ENCODE data around the gene CLDN16. TPM values are rescaled to one million over a fixed set of nuclear protein-coding genes. Genes with fewer than 3 reads are reported as not detected.

Gene CLDN16
- total and polyA plus RNA-seq, 2 donors (not counting 1 experiment from before 2014, with no cell fraction given), result not detected

GRCh38 chr3:190339130-190339529 lies 48.8 kb upstream of the CLDN16 start:
- Mint-ChIP-seq H3K4me1 (no peaks in the 10 kb centered on the region), H3K27me3 (peaks cover 4% of the 10 kb centered on the region), H3K4me3 (no peak overlapping the region), H3K27ac (no peak overlapping the region), H3K9me3 (ENCODE audit: insufficient read depth) (peaks cover 2% of the 10 kb centered on the region)
- Histone ChIP-seq H3K27ac (ENCODE audit: low read length in 2 of 2) (no peak overlapping the region), H3K4me2 (replicated peaks; ENCODE audit: low read depth, low read length, poor library complexity, severe bottlenecking) (no peak overlapping the region), H3K4me1 (ENCODE audit: control insufficient read depth in 2 of 2, insufficient read depth in 2 of 2, low read length in 2 of 2) (no peaks in the 10 kb centered on the region), H3K9ac (ENCODE audit: low read length) (no peak overlapping the region), H3K79me2 (ENCODE audit: control insufficient read depth, insufficient read depth, low read length) (no peaks in the 10 kb centered on the region), H3K4me3 (ENCODE audit: control extremely low read depth in 1 of 5, extremely low read depth in 1 of 5, insufficient read depth in 1 of 5, low read depth in 2 of 5, low read length in 4 of 5) (no peak overlapping the region), H2AFZ (ENCODE audit: insufficient read depth, low read depth, low read length, poor library complexity, severe bottlenecking) (no peak overlapping the region), H3K36me3 (replicated peaks in 1 of 2; ENCODE audit: control extremely low read depth in 1 of 2, control insufficient read depth in 1 of 2, extremely low read depth in 1 of 2, insufficient read depth in 2 of 2, low read length in 1 of 2) (no peaks in the 10 kb centered on the region), H3K27me3 (replicated peaks in 1 of 4; ENCODE audit: control extremely low read depth in 1 of 4, control insufficient read depth in 3 of 4, insufficient read depth in 4 of 4, low read length in 3 of 4) (no peaks in the 10 kb centered on the region), H4K20me1 (ENCODE audit: control insufficient read depth, insufficient read depth, low read length, poor library complexity, severe bottlenecking) (no peaks in the 10 kb centered on the region), H3K9me3 (ENCODE audit: control extremely low read depth in 1 of 3, control insufficient read depth in 2 of 3, insufficient read depth in 1 of 3, low read length in 2 of 3) (peaks cover 0 to 4% (median 0%) of the 10 kb centered on the region in 3 donors)
- intact Hi-C loops (cut with micrococcal nuclease), result no loop called here
- ATAC-seq (ENCODE audit: low read depth) (no peak), DNase-seq (no peak)
- no peak for TF ChIP-seq CTCF (IDR thresholded peaks at IDR 0.05)
- TF ChIP-seq EZH2 (IDR thresholded peaks at IDR 0.05; ENCODE audit: borderline replicate concordance, insufficient read depth, low read depth, low read length, poor library complexity, severe bottlenecking), result no peak
- ChIA-PET CTCF (no interaction called here), POLR2A (no interaction called here)

- H3K9ac ChIP-seq (ENCODE audit: low read length), result no peak overlapping the region
- no peak for DNase-seq
- Mint-ChIP-seq H3K27me3 (peaks cover 4% of the 10 kb centered on the region), H3K4me1 (no peaks in the 10 kb centered on the region), H3K9me3 (ENCODE audit: insufficient read depth) (peaks cover 2% of the 10 kb centered on the region), H3K4me3 (no peak overlapping the region), H3K27ac (no peak overlapping the region)
- WGBS (ENCODE audit: insufficient coverage), result 81% methylated on average over 2 of the region's 2 CpGs
- H3K4me2 ChIP-seq (replicated peaks; ENCODE audit: low read depth, low read length, poor library complexity, severe bottlenecking), result no peak overlapping the region
- H3K27me3 ChIP-seq (replicated peaks in 1 of 4; ENCODE audit: control extremely low read depth in 1 of 4, control insufficient read depth in 3 of 4, insufficient read depth in 4 of 4, low read length in 3 of 4), result no peaks in the 10 kb centered on the region
- no peaks in the 10 kb centered on the region for H4K20me1 ChIP-seq (ENCODE audit: control insufficient read depth, insufficient read depth, low read length, poor library complexity, severe bottlenecking)
- no peaks in the 10 kb centered on the region for H3K79me2 ChIP-seq (ENCODE audit: control insufficient read depth, insufficient read depth, low read length)
- no peak for TF ChIP-seq CTCF (IDR thresholded peaks at IDR 0.05)
- no peak for TF ChIP-seq EZH2 (IDR thresholded peaks at IDR 0.05; ENCODE audit: borderline replicate concordance, insufficient read depth, low read depth, low read length, poor library complexity, severe bottlenecking)
- H3K27ac ChIP-seq (ENCODE audit: low read length in 2 of 2), result no peak overlapping the region
- ATAC-seq (ENCODE audit: low read depth), result no peak
- ChIA-PET POLR2A (no interaction called here), CTCF (no interaction called here)
- H3K4me3 ChIP-seq (ENCODE audit: control extremely low read depth in 1 of 5, extremely low read depth in 1 of 5, insufficient read depth in 1 of 5, low read depth in 2 of 5, low read length in 4 of 5), result no peak overlapping the region
- no peaks in the 10 kb centered on the region for H3K36me3 ChIP-seq (replicated peaks in 1 of 2; ENCODE audit: control extremely low read depth in 1 of 2, control insufficient read depth in 1 of 2, extremely low read depth in 1 of 2, insufficient read depth in 2 of 2, low read length in 1 of 2)
- H2AFZ ChIP-seq (ENCODE audit: insufficient read depth, low read depth, low read length, poor library complexity, severe bottlenecking), result no peak overlapping the region
- intact Hi-C loops (cut with micrococcal nuclease), result no loop called here
- H3K9me3 ChIP-seq (ENCODE audit: control extremely low read depth in 1 of 3, control insufficient read depth in 2 of 3, insufficient read depth in 1 of 3, low read length in 2 of 3), result peaks cover 0 to 4% (median 0%) of the 10 kb centered on the region in 3 donors
- no peaks in the 10 kb centered on the region for H3K4me1 ChIP-seq (ENCODE audit: control insufficient read depth in 2 of 2, insufficient read depth in 2 of 2, low read length in 2 of 2)
These were observed 47.9 kb upstream of the CLDN16 start for GRCh38 chr3:190340071-190340470.

Data from B cell (primary cell).